NK-92 (cell line): ENCODE measurements around the gene CDH13.

Experiments
- DNase-seq: peaks from one replicate; lab custom pipeline; 2025; ENCODE audit not compliant: unreplicated experiment; lab: John Stamatoyannopoulos, UW

Gene CDH13

DNA sequence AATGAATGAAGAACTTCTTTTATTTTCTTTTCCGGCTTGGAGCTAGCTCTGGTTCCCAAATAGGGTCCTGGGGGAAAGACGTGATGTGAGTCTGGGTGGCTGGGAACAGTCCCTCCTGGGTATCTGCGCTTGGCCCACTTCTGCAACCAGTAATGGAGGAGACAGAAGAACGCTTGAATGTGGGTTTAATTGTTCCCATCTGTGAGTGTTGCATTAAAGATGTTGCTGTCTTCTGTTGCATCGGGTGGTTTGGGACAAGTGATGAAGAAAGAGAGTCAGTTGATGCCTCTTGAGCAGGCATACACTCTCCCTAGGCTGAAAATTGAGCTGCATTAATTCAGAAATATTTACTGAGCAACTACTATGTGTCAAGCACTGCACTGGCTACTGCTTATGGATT, 511.1 kb downstream of the CDH13 start:
- DNase-seq = no peak

DNA sequence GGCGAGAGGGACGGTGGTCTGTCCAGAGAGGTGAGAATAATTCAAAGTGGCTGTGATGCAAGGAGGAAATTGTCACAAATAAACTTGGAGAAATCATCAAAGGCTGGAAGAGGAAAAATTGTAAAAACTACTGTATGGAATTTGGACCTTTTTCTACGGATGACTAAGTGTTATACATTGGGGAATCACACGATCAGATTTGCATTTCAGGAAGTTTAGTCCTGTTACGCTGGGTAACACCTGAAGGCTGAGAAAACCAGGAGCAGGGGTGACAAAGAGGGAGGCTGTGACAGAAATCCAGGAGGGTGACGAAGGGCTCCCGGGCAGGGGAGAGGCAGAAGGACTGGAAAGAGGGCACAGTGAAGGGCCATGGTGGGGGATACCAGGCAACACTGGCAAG, 511.7 kb downstream of the CDH13 start:
- DNase-seq = no peak

DNA sequence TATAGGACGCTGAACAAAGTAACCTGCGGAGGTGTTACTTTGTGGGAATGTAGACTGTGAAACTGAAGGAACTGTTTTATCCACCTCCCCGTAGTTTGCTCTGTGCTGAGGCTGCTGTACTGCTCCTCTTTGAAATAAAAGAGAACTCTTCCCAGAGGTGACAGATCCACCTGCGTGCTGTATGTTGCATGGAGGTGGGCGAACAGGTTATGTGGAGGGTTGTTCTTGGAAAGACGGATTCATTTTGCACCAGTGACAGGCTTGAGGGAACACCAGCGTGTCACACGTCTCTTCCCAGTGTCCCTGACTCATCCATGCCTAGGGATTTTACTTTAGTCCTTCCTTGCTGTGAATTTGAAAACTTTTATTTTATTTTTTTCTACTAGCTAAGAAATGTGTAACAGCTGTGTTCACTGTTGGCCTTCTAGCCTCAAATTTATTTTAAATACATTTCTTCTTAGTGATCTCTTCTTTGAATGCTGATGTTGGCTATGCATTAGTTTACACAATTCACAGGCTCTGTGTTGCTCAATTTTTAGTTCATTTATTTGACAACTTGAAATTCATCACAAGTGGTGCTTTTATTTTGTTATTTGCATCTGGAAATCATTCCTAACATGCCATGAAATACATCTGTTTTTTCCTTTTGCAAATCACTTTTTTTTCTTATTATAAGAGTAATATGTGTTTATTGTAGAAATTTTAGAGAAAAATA, 512.4 kb downstream of the CDH13 start:
- DNase-seq = no peak

DNA sequence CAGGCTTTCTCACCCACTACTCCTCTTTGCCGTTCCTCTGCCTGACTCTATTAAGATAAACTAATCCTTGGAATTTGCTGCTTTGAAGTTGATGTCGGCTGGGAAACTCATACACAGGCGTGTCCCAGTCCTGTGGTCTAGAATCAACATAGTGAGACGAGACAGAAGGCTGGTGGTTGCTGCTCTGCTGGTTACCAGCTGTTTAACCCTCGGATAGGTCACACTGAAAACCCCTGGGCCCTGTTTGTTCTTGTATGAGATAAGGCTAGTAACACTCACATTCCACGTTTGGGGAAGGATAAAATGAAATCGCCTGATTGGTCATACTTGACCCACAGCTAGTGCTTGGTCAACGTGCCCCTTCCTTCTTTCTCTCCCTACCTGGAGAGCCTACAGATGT, 517.0 kb downstream of the CDH13 start:
- no peak for DNase-seq

DNA sequence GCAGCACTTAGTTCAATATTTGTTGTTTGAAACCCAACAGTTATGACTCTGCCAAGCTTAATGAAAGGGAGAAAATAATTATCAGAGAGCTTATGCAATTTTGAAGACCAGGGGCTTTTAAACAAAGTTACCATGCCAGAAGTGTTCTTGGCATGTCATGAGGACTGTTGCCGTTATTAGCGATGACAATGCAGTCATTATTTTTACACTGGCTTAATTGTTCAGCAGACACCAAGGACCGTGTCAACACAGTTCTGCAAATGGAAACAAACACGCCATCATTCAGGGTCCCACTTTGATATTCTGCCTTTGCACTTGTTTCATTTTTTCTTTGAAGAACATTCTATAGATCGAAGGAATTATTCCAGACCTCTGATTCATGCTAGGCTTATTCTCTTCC, 518.5 kb downstream of the CDH13 start:
- no peak for DNase-seq

DNA sequence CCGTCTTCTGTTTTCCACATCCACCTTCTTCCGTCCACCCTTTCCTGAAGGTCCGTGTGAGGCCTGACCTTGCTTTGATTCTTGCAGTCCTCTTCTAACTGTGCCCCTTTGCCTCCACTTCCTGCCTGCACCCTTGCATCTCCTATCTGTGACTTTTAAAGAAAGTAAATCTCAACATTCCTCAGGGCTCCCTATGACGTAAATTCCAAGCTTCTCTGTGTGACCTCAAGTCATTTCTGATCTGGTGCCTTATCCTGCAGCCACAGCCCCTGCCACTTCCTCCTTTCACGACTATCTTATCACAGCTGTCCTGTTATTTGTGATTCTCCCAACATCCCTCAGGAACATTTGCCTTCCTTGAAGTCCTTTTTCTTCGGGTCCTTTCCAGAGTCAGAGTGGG, 520.5 kb downstream of the CDH13 start:
- DNase-seq = no peak

DNA sequence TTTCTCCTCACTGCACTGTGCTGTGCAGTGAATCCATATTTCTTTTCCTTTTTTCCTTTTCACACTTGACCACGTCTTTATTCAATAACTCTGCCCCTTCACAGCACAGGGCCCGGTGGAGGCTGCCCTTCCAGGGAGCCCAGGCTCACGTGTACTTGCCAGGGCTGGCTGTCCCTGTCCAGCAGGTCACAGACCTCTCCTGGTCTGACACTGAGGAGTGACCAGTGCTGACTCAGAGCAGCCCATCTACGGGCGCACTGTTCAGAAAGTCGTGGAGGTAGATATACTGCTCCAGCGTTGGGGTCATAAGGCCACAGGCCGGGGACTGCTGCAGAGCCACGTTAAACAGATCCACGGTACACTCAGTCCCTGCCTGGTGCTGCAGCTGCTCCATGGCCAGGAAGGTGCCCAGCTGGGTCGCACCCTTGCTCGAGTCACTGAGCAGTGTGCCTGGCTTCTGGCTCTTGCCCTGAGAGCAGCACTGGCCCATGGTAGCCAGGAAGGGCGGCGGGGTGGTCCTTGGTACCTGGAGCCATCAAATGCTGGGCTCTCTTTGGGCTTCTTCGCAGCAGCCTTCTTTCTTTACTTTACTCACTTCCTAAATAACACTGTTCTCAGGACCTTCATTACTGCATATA, 531.7 kb downstream of the CDH13 start:
- no peak for DNase-seq

DNA sequence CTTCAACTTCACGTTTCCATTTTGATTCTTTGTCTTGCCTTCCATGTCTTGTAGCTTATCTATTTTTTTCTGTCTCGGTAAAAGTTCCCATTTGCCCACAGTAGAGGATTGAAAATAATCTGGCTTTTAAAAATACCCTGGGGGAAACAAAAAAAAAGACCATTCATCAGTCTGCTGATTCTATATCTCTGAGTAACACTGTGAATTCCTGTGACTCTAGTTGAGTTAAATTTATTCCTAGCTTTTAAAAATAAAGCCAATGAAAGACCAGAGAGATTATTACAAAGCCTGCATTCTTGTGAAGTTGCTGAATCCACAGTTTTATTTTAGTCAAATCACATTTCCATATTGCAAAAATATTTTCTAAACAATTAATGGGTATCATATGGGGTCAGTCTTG, 532.3 kb downstream of the CDH13 start:
- DNase-seq = no peak

DNA sequence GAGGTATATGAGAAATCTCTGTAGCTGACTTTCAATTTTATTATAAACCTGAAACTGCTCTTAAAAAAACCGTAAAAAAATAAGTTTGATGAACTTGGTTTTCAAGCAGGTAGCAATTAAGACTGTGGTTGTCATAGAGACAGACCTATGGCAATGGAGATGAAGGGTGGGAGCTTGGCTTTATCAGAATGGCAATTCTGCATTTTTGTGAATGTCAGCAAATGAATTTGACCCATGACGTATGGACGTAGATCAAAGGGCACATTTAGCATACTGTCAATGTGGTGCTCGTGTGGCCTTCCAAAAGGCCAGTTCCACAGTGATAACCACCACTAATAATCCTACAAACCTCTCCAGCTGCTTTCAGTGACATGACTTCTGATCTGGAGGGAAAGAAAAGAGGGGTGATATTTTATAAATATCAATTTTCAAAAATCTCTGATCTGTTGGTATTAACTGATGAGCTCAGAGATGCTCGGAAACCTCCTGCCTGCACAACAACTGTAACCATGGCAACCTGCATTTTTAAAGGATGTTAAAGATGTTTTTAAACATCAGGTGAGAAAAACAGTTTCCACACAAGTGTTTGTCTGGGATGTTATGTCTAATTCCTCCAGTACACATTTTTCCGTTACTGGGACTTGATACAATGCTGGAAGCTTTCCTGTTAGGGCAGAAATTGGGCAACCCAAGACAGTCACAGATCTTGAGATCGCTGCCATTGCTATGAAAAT, 533.7 kb downstream of the CDH13 start:
- DNase-seq = no peak

DNA sequence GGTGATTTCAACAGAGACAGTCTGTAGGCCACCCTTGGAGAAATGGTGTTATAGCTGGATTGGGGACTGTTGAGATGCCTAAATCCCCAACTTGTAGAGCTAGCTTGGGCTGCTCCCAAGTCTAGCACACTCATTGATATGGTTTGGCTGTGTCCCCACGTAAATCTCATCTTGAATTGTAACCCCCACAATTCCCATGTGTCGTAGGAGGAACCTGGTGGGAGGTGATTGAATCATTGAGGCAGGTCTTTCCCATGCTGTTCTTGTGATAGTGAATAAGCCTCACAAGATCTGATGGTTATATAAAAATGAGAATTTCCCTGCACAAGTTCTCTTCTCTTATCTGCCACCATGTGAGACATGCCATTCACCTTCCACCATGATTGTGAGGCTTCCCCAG, 536.0 kb downstream of the CDH13 start:
- DNase-seq = no peak

DNA sequence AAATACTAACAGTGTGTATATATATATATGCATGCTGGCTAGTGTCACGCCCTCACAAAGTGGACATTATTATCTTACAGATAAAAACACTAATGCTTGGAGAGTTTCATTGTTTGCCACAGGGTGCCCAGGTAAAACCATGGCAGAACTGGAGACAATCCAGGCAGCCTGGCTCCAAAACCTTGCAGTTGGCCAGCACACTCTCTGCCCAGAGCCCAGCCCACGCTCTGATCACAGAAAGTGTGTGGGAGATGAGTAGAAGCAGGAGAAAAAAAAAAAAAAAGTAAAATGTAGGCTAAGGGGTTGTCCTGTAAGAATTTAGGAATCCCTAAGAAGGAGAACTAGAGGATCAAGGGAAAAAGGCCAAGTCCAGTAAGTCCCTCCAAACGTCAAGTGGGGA, 538.0 kb downstream of the CDH13 start:
- no peak for DNase-seq

DNA sequence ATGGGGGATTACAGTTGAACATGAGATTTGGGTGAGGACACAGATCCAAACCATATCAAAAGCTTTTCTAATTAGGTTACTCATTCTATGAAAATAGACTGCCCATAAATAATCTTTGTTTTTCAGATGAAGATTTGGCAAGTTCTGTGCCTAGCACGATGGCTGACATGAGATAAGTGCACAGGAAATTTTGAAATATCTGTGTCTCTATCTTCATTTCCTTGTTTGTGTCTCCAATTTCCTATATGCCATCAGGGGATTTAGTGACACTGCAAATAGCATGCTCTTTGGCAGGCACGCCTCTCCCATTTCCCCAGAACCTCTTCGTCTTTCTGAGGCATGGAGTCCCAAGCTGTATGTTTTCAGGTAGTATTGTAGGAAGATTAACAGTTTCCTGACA, 544.6 kb downstream of the CDH13 start:
- no peak for DNase-seq

DNA sequence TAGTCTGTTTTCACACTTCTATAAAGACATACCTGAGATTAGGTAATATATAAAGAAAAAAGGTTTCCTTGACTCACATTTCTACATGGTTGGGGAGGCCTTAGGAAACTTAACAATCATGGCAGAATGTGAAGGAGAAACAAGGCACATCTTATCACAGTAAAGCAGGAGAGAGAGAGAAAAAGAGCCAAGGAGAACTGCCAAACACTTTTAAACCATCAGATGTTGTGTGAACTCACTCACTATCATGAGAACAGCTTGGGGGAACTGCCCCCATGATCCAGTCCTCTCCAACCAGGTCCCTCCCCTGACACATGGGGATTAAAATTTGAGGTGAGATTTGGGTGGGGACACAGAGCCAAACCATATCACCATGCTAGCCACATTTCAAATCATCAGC, 547.9 kb downstream of the CDH13 start:
- DNase-seq = no peak

DNA sequence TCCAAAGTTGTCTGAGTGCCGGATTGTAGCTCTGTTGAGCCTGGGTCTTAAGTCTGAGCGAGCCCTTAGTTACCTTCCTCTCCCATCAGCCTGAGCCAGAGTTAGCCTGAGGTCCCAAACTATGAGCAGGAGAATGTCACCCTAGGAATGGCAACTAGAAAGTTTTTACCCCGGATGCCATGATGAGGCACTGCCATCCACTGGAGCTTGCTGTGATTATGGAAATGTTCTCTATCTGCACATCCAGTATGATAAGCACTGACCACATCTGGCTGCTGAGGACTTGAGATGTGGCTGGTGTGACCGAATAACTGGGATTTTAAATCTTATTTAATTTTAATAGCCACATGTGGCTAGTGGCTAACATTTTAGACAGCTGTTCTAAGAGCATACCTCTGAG, 550.0 kb downstream of the CDH13 start:
- no peak for DNase-seq

DNA sequence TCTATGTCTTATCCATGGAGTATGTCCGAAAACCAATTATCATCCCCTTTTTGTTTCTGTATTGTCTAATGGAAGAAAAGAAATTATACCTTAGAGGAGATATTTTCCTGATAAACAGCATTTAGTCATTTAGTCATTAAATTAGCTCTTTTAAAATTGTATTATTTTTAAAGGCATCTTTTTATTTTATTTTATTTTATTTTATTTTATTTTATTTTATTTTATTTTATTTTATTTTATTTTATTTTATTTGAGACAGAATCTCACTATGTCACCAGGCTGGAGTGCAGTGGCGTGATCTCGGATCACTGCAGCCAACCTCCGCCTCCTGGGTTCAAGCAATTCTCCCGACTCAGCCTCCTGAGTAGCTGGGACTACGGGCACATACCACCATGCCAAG, 559.1 kb downstream of the CDH13 start:
- no peak for DNase-seq

DNA sequence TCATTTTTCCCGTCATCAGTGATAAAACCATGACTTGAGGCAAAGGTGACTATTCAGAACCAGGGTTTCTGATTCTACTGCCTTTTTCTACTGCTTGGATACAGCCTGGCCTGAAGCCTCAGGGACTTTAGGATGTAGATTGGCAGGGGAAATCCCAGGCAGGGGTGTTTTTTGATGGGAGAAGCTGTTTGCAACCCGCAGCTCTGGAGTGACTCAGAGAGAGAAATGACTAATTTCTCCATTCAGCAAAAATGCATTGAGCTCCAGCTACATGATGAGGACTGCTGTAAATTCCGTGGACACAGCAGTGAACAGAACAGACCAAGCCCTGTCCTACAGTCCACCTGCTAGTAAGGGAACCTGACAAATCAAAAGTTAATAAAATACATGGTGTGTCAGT, 560.6 kb downstream of the CDH13 start:
- DNase-seq = no peak

DNA sequence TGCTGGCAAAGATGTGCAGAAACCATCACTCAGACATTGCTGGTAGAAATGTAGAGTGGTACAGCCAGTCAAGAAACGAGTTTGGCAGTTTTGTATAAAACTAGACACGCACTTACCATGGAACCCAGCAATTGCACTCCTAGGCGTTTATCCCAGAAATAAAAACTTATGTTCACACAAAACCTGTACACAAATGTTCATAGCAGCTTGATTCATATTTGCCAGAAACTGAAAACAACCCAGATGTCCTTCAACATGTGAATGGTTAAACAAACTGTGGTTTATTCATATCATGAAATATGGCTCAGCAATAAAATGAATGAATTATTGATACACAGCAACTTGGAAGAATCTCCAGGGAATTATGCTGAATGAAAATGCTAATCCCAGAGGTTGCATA, 570.0 kb downstream of the CDH13 start:
- no peak for DNase-seq

DNA sequence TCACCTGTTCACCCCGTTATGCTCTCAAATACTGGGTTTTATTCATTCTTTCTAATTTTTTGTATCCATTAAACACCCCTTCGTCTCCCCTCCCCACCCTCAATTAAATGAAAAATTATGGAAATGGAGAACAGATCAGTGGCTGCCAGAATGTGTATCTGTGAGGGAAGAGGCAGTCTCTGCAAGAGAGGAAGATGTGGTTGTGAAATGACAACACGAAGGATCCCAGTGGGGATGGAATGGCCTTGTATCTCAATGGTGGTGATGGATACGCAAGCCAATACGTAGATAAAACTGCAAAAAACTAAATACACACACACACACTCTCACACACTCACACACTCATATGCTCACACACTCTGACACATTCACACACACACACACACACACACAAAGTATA, 570.7 kb downstream of the CDH13 start:
- DNase-seq = no peak

DNA sequence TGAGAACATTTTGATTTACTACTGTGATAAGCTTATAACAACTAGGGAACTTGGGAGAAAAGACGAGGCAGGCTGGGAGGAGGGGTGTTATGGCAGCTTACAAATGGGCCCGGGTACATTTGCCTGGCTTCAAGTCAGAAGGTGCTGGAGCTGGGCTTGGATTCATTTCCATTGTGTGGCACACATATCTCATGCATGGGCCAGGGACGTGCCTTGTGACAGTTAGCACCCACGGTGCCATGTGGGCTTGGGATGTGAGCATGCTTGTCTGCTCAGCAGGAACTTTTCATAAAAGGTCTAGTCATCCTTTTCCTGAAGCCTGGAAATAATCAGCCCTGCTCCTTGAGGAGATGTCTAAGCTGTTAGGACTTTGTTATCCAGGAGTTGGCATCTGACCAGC, 572.2 kb downstream of the CDH13 start:
- no peak for DNase-seq

DNA sequence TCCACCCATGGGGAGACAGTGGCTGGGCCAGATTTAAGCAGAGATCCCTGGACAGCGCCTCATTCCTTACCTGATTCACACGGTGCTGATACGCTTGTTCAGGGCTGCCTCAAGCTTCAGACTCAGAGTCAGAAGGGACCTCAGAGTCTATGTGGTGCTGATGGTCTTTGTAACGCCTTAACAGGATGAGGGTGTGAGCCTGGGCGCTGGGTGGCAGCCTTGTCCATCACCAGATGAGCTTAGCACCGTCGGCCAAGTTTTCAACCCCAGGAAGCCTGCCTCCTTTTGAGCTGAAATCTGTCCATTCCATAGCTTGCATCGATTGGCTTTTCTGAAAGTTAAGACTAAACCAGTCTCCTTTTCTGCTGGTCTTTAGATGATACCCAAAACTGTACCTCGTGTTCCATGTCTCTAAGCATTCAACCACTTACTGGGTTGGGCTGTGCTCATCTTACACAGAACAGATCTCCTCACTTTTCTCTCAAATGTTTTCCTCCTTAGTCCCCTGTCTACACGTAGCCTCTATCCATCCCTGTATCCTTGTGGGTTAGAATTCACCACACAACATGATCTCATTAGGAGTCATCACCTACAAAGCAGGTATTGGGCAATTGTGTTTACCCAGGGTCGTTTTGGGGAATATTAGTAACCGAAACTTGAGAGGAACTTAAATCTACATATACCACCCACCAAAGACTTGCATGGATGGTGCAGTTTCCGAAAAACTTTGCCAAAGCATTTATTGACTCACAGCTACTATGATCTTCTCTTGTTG, 573.4 kb downstream of the CDH13 start:
- DNase-seq = no peak

DNA sequence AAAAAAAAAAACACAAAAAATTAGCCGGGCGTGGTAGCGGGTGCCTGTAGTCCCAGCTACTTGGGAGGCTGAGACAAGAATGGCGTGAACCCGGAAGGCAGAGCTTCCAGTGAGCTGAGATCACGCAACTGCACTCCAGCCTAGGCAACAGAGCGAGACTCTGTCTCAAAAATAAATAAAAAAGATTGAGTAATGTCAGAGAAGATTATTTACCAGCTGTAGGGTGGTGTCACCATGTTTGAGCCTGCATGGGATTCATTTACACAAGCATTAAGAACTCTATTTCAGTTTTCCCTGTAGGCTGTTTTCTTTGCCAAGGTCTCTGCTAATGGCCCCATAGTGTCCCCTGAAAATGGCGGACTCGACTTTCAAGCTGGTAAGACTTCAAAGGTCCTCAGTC, 575.0 kb downstream of the CDH13 start:
- no peak for DNase-seq

DNA sequence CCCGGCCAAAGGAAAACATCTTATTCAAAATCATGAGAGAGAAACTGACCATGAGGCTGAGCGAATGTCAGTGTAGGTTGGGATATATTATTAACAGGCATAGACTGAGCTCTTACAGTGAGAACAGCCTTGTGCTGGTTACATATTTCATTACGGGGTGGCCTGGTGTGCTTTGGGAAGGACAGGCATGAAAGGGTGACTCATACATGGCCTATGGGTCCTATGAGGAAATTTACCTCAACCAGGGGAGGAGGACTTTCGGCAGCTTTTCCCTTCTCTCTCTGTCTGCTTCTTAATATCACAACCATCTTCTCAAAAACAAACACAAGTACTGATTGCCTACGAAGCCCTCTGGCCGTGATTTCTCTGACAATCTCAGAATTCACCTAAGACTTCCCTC, 579.1 kb downstream of the CDH13 start:
- no peak for DNase-seq
